HG03575 (cell line): ENCODE measurements around the gene SPATA19.

Source experiments
- ATAC-seq: cut with Tn5 transposase; IDR thresholded peaks from one replicate; pipeline ENCODE4 v1.9.1; 2021; ENCODE audit not compliant: unreplicated experiment, insufficient number of reproducible peaks, low FRiP score; ENCODE audit errors: extremely low read depth

SPATA19 gene

GRCh38 chr11:133796043-133796795 lies 49.1 kb downstream of the SPATA19 start:
- no peak for ATAC-seq

DNA sequence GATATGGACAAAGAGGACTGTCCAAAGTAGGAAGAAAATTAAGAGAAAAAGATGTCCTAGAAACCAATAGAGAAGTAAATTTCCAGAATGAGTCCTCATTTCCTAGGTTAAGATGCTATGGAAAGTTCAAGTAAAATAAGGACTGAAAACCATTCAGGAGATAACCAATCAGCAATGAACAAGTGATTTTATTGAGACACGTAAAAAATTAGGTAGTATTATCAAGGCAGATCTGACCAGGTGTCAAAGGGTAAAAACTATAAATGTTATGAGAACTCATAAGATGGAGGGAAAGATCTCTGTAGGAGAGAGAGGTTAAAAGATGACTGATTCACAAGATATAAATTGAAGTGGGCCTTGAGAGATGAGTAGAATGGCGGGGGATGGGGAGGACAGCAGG lies 50.2 kb downstream of the SPATA19 start:
- no peak for ATAC-seq

DNA sequence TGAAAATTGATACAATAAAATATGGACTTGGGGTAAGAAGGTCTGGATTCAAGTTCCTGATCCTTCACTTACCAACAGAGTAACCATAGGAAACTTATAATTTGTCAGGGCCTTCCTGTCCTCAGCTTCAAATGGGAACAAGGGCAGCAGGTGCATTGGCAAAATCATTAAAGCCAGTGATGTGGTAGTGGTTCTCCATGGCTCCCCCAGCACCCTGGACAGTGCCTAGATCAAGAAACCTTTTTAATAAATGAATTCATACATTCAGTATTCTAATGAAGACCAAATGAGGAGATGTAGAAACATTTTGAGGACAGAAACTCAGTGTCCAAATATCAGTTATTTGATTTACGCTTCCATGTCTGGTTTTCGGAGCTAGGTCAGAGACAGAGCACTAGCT lies 51.1 kb downstream of the SPATA19 start:
- no peak for ATAC-seq

- ATAC-seq, result no peak
Observed at GRCh38 chr11:133793271-133794035, 51.9 kb downstream of the SPATA19 start.

DNA sequence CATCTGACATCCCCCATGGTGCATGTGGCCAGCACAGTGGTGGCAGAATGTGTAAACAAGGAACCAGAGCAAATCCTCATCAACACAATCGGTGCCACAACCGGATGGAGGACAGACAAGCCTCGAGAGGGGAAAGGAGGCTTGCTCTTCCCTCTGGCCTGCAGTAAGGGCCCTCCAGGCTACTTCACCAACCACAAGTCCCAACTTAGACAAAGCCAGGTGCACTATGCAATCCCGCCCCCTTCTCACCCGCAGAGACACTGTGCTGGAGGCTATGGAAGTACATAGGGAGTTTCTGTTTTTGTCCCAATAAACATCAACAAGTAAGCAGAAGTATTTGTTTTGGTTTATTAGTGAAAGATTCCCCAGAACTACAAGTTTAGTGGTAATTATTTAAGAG lies 54.3 kb downstream of the SPATA19 start:
- ATAC-seq, result no peak
